T-helper 1 cell (primary cell): Measurements from ENCODE around the gene SLC25A41.
"Not testable (repeated sequence)": the region's sequence is repeated elsewhere in the genome, so short reads cannot be mapped to it uniquely, and the experiment has no call there.

Experiments
- DNase-seq, 5 donors: peaks; one replicate each; pipeline ENCODE4 v3.0.0-alpha.2; 2012 to 2020

SLC25A41 gene

GRCh38 chr19:6402837-6403608, 30.5 kb downstream of the SLC25A41 start:
- DNase-seq, result no peak

- DNase-seq, result no peak
Observed at GRCh38 chr19:6402058-6402457, 31.5 kb downstream of the SLC25A41 start.

- not testable (repeated sequence) for DNase-seq
Observed at GRCh38 chr19:6400062-6400944, 33.3 kb downstream of the SLC25A41 start.

GRCh38 chr19:6396305-6396704, 37.3 kb downstream of the SLC25A41 start:
- DNase-seq, result no peak

GRCh38 chr19:6394831-6395230, 38.7 kb downstream of the SLC25A41 start:
- DNase-seq, result no peak

GRCh38 chr19:6393983-6394412, 39.6 kb downstream of the SLC25A41 start:
- peak in 4 of 5 donors; percentile 41 to 77 (median 62) for DNase-seq

- peak; percentile 85 to 92 (median 91) for DNase-seq
Observed at GRCh38 chr19:6393074-6393982, 40.2 kb downstream of the SLC25A41 start, which contains the start of gene GTF2F1. GTF2F1 (minus strand) TSS chr19:6393164; CDS start chr19:6392995, 169 bp downstream.

- no peak for DNase-seq
Observed at GRCh38 chr19:6392221-6393073, 41.1 kb downstream of the SLC25A41 start.

GRCh38 chr19:6387372-6387771, 46.2 kb downstream of the SLC25A41 start:
- DNase-seq, result no peak

GRCh38 chr19:6384381-6384780, 49.2 kb downstream of the SLC25A41 start:
- no peak for DNase-seq

GRCh38 chr19:6383188-6383587, 50.4 kb downstream of the SLC25A41 start:
- DNase-seq, result no peak

GRCh38 chr19:6381030-6381750, 52.4 kb downstream of the SLC25A41 start:
- DNase-seq, result no peak

- no peak for DNase-seq
Observed at GRCh38 chr19:6379744-6380143, 53.8 kb downstream of the SLC25A41 start.

GRCh38 chr19:6378486-6378885, 55.1 kb downstream of the SLC25A41 start:
- DNase-seq, result no peak

- DNase-seq, result no peak
Observed at GRCh38 chr19:6378041-6378440, 55.5 kb downstream of the SLC25A41 start.

- no peak for DNase-seq
Observed at GRCh38 chr19:6376512-6377190, 56.9 kb downstream of the SLC25A41 start.
